Peyer's patch (tissue), 4 donors: Measurements from ENCODE around the gene TMEM120A.

Experiments used
- POLR2A ChIP-seq, 2 donors: fragments of 450-650 bp; IDR thresholded peaks; one replicate each; pipeline ENCODE4 v1.5.1; 2017; ENCODE audit warnings: antibody characterized with exemption in 2 of 2, mild to moderate bottlenecking in 2 of 2, moderate library complexity in 2 of 2
- TF ChIP-seq, protein P1 (sequence below), 6 experiments: fragments of 450-650 bp in 4 of 6; fragments of 200-600 bp in 2 of 6; sonication (generic) in 1 of 6; IDR thresholded peaks; one replicate each; pipeline ENCODE4 v1.5.1; 2017 to 2019; ENCODE audit warnings: antibody characterized with exemption in 6 of 6, mild to moderate bottlenecking in 3 of 6, moderate library complexity in 1 of 6

DNA sequence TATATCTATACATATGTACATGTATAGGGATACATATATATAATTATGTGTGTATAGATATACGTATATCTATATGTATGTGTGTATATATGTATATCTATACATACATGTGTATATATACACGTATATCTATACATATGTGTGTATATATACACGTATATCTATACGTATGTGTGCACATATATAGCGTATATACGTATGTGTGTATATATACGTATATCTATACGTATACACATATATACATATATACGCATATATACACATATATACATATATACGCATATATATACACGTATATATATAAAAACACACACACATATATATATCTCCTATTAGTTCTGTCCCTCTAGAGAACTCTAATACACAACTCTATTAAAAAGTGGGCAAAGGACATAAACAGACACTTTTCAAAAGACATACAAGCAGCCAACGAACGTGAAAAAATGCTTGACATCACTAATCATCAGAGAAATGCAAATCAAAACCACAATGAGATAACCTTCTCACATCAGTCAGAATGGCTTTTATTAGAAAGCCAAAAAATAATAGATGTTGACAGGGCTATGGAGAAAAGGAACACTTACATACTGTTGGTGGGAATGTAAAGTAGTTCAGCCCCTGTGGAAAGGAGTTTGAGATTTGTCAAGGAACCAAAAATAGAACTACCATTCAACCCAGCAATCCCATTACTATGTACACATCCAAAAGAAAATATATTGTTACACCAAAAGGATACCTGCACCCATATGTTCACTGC, 22.0 kb upstream of the TMEM120A start:
- TF ChIP-seq, protein P1, sequence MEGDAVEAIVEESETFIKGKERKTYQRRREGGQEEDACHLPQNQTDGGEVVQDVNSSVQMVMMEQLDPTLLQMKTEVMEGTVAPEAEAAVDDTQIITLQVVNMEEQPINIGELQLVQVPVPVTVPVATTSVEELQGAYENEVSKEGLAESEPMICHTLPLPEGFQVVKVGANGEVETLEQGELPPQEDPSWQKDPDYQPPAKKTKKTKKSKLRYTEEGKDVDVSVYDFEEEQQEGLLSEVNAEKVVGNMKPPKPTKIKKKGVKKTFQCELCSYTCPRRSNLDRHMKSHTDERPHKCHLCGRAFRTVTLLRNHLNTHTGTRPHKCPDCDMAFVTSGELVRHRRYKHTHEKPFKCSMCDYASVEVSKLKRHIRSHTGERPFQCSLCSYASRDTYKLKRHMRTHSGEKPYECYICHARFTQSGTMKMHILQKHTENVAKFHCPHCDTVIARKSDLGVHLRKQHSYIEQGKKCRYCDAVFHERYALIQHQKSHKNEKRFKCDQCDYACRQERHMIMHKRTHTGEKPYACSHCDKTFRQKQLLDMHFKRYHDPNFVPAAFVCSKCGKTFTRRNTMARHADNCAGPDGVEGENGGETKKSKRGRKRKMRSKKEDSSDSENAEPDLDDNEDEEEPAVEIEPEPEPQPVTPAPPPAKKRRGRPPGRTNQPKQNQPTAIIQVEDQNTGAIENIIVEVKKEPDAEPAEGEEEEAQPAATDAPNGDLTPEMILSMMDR (IDR thresholded peaks at IDR 0.05) = no peak
- TF ChIP-seq POLR2A (IDR thresholded peaks at IDR 0.05) = no peak
